Measurements from ENCODE around the gene LRBA. TPM values are rescaled to one million over a fixed set of nuclear protein-coding genes. Genes with fewer than 3 reads are reported as not detected.

LRBA gene
- total RNA-seq, 1 experiment from 2014 or later, result 69.1 TPM

- Mint-ChIP-seq H3K4me1 (peaks cover 11% of the 10 kb centered on the region), H3K9me3 (no peaks in the 10 kb centered on the region), H3K27ac (no peak overlapping the region), H3K4me3 (no peak overlapping the region), H3K36me3 (no peaks in the 10 kb centered on the region), H3K27me3 (ENCODE audit: low read depth) (no peaks in the 10 kb centered on the region)
- TF ChIP-seq ZNF532 (CRISPR knock-in tag; IDR thresholded peaks at IDR 0.05; ENCODE audit: borderline replicate concordance) (no peak), ARID4B (CRISPR knock-in tag; IDR thresholded peaks at IDR 0.05; ENCODE audit: borderline replicate concordance) (no peak), ZNF396 (CRISPR knock-in tag; IDR thresholded peaks at IDR 0.05; ENCODE audit: borderline replicate concordance) (no peak), ETV6 (CRISPR knock-in tag; IDR thresholded peaks at IDR 0.05) (no peak), ZNF281 (CRISPR knock-in tag; IDR thresholded peaks at IDR 0.05) (no peak), FOXP4 (CRISPR knock-in tag; IDR thresholded peaks at IDR 0.05) (no peak), ZMAT4 (CRISPR knock-in tag; IDR thresholded peaks at IDR 0.05) (no peak), NR2C2 (CRISPR knock-in tag; IDR thresholded peaks at IDR 0.05) (no peak), MLX (CRISPR knock-in tag; IDR thresholded peaks at IDR 0.05) (no peak), ZNF317 (CRISPR knock-in tag; IDR thresholded peaks at IDR 0.05; ENCODE audit: borderline replicate concordance, low read depth) (no peak), RORB (CRISPR knock-in tag; IDR thresholded peaks at IDR 0.05) (no peak), ESRRA (CRISPR knock-in tag; IDR thresholded peaks at IDR 0.05; ENCODE audit: borderline replicate concordance) (no peak), ZBTB43 (CRISPR knock-in tag; IDR thresholded peaks at IDR 0.05) (no peak)
- DNase-seq (ENCODE audit: low spot score), result no peak
- no peak for ATAC-seq
- ChIA-PET CTCF (no interaction called here), POLR2A (no interaction called here)
Observed at GRCh38 chr4:150533673-150534072, 481.4 kb downstream of the LRBA start.
